ENCODE data around the gene DECR2. TPM values are rescaled to one million over a fixed set of nuclear protein-coding genes. Genes with fewer than 3 reads are reported as not detected.

The DECR2 gene
- polyA plus RNA-seq, 3 donors = 5.7 to 12.8 (median 8.7) TPM

DNA sequence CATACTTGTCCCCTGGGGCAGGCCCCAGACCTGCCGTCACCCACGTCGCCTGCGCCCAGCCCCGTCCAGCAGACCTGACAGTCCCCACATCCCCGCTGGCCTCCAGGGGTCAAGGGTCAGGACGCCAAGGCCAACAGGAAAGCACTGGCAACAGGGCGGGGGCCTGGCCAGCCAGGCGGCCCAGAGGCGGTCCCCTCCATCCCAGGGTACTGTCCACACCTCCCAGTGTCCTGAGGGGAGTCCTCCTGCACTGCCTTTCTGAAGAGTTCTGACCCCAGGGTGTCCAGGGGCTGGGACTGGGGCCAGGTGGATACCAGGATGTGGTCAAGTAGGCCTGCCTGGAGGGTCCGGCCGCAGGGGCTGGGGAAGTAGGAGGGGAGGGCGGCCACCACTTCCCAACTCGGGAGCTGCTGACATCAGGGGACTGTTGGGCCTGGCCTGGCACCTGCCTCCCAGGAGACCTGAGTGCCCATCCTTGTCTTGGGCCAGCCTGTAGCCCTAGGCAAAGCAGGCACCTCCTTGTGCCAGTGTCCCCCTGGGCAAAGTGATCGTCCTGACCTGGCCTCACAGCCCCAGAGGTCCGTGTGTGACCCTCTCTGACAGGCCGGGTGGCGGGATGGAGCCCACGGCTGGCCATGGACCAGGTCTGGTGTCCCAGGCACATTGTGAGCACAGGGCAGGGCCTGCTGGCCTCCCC lies 42.5 kb upstream of the DECR2 start:
- Histone ChIP-seq H3K27me3 (ENCODE audit: control insufficient read depth in 2 of 2, insufficient read depth in 2 of 2, low read length in 2 of 2) (no peaks in the 10 kb centered on the region), H3K79me2 (ENCODE audit: insufficient read depth, low read length) (no peaks in the 10 kb centered on the region), H3K27ac (ENCODE audit: low read depth in 1 of 2, low read length in 2 of 2) (no peak overlapping the region), H3K36me3 (replicated peaks in 1 of 2; ENCODE audit: control insufficient read depth in 1 of 2, insufficient read depth in 2 of 2, low read length in 2 of 2) (no peaks in the 10 kb centered on the region), H2AFZ (ENCODE audit: insufficient read depth, low read depth, low read length, poor library complexity, severe bottlenecking) (no peak overlapping the region), H3K4me2 (replicated peaks; ENCODE audit: extremely low read depth, low read length, poor library complexity, severe bottlenecking) (no peak overlapping the region), H3K9me3 (replicated peaks in 1 of 2; ENCODE audit: control insufficient read depth in 1 of 2, insufficient read depth in 1 of 2, low read length in 2 of 2) (no peaks in the 10 kb centered on the region), H3K4me1 (ENCODE audit: control insufficient read depth in 1 of 2, insufficient read depth in 2 of 2, low read length in 2 of 2) (peaks cover 6 to 8% of the 10 kb centered on the region in 2 donors), H4K20me1 (ENCODE audit: insufficient read depth, low read length) (no peaks in the 10 kb centered on the region), H3K9ac (ENCODE audit: insufficient read depth, low read length, poor library complexity, severe bottlenecking) (no peak overlapping the region), H3K4me3 (replicated peaks in 1 of 3; ENCODE audit: low read depth in 2 of 3, low read length in 3 of 3) (no peak overlapping the region)
- DNase-seq = no peak
- H3K9me3 Mint-ChIP-seq = peaks cover 0 to 2% (median 0%) of the 10 kb centered on the region in 7 donors
- peaks cover 3 to 18% (median 14%) of the 10 kb centered on the region in 3 donors for H3K27me3 Mint-ChIP-seq (ENCODE audit: low read depth in 3 of 3)
- H3K36me3 Mint-ChIP-seq = no peaks in the 10 kb centered on the region
- H3K4me3 Mint-ChIP-seq = no peak overlapping the region
- intact Hi-C loops (cut with micrococcal nuclease) = no loop called here
- H3K4me1 Mint-ChIP-seq = peaks cover 4% of the 10 kb centered on the region
- H3K27ac Mint-ChIP-seq = no peak overlapping the region
- WGBS (ENCODE audit: insufficient coverage) = 85% methylated on average over 16 of the region's 19 CpGs
- TF ChIP-seq, protein P1, sequence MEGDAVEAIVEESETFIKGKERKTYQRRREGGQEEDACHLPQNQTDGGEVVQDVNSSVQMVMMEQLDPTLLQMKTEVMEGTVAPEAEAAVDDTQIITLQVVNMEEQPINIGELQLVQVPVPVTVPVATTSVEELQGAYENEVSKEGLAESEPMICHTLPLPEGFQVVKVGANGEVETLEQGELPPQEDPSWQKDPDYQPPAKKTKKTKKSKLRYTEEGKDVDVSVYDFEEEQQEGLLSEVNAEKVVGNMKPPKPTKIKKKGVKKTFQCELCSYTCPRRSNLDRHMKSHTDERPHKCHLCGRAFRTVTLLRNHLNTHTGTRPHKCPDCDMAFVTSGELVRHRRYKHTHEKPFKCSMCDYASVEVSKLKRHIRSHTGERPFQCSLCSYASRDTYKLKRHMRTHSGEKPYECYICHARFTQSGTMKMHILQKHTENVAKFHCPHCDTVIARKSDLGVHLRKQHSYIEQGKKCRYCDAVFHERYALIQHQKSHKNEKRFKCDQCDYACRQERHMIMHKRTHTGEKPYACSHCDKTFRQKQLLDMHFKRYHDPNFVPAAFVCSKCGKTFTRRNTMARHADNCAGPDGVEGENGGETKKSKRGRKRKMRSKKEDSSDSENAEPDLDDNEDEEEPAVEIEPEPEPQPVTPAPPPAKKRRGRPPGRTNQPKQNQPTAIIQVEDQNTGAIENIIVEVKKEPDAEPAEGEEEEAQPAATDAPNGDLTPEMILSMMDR (IDR thresholded peaks at IDR 0.05) = no peak

DNA sequence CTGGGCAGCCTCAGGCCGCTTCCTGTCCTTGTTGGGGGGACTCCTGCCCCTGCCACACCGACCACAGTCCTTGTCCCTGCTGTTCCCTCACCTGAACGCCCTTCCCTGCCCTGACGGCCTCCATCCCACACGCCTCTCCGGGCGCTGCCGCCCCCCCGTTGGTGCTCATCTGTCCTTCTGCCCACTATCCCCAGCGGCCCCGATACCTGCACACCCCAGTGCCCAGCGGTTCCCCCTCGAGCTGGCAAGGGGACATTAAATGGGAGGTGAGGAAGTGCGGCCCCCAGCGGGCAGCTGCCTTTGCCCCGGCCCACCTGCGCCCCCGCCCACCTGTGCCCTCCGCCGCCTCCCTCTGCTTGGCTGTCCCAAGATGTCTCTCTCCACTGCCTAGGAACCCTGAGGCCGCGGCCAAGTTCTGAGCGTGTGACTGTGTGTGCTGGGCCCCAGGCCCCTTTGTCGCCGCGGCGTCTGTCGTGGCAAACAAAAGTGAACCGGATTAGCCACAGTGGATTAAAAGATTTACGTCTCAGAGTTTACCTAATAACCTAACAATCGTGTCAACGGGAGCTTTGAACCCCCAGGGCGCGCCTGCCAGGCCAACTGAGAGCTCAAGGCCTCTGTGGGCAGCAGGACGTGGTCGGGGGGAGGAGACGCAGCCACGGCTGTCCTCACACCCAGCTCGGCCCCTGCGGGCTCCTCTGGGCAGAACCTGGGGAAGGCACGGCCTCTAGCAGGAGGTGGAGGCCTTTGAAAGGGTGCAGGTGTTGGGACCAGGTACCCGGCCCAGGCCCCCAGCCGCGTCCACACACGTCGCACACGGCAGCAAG lies 41.6 kb upstream of the DECR2 start:
- H3K4me1 Mint-ChIP-seq = peaks cover 6% of the 10 kb centered on the region
- Histone ChIP-seq H3K36me3 (replicated peaks in 1 of 2; ENCODE audit: control insufficient read depth in 1 of 2, insufficient read depth in 2 of 2, low read length in 2 of 2) (no peaks in the 10 kb centered on the region), H3K4me1 (ENCODE audit: control insufficient read depth in 1 of 2, insufficient read depth in 2 of 2, low read length in 2 of 2) (peaks cover 6 to 8% of the 10 kb centered on the region in 2 donors), H2AFZ (ENCODE audit: insufficient read depth, low read depth, low read length, poor library complexity, severe bottlenecking) (no peak overlapping the region), H3K27ac (ENCODE audit: low read depth in 1 of 2, low read length in 2 of 2) (no peak overlapping the region), H3K4me3 (replicated peaks in 1 of 3; ENCODE audit: low read depth in 2 of 3, low read length in 3 of 3) (no peak overlapping the region), H3K79me2 (ENCODE audit: insufficient read depth, low read length) (no peaks in the 10 kb centered on the region), H3K27me3 (ENCODE audit: control insufficient read depth in 2 of 2, insufficient read depth in 2 of 2, low read length in 2 of 2) (no peaks in the 10 kb centered on the region), H3K4me2 (replicated peaks; ENCODE audit: extremely low read depth, low read length, poor library complexity, severe bottlenecking) (no peak overlapping the region), H3K9me3 (replicated peaks in 1 of 2; ENCODE audit: control insufficient read depth in 1 of 2, insufficient read depth in 1 of 2, low read length in 2 of 2) (no peaks in the 10 kb centered on the region), H3K9ac (ENCODE audit: insufficient read depth, low read length, poor library complexity, severe bottlenecking) (no peak overlapping the region), H4K20me1 (ENCODE audit: insufficient read depth, low read length) (no peaks in the 10 kb centered on the region)
- peaks cover 0 to 1% (median 0%) of the 10 kb centered on the region in 7 donors for H3K9me3 Mint-ChIP-seq
- DNase-seq = no peak
- H3K4me3 Mint-ChIP-seq = no peak overlapping the region
- intact Hi-C loops (cut with micrococcal nuclease) = loop anchor here (5.0 kb wide), 1 partner anchor 253 kb away; no protein-coding TSS in a partner anchor
- TF ChIP-seq, protein P1 (IDR thresholded peaks at IDR 0.05) = no peak
- H3K36me3 Mint-ChIP-seq = no peaks in the 10 kb centered on the region
- no peak overlapping the region for H3K27ac Mint-ChIP-seq
- 95% methylated on average over 36 of the region's 47 CpGs for WGBS (ENCODE audit: insufficient coverage)
- peaks cover 3 to 25% (median 14%) of the 10 kb centered on the region in 3 donors for H3K27me3 Mint-ChIP-seq (ENCODE audit: low read depth in 3 of 3)
